A172 (cell line): ENCODE results near the gene QKI. TPM values are rescaled to one million over a fixed set of nuclear protein-coding genes. Genes with fewer than 3 reads are reported as not detected.
"Not testable (repeated sequence)": the region's sequence is repeated elsewhere in the genome, so short reads cannot be mapped to it uniquely, and the experiment has no call there.

Source experiments
- DNase-seq: peaks from one replicate; pipeline ENCODE4 v3.0.0-alpha.2; 2015; ENCODE audit warnings: low spot score
- total RNA-seq: library from RNA; depleted of rRNA; stranded (reverse); fragments of >200 nt; shearing (Covaris generic); gene quantifications from 2 replicates; pipeline ENCODE4 v1.2.3, GENCODE V29; 2014

The QKI gene
- total RNA-seq, 1 experiment from 2014 or later: 81.2 TPM

DNA sequence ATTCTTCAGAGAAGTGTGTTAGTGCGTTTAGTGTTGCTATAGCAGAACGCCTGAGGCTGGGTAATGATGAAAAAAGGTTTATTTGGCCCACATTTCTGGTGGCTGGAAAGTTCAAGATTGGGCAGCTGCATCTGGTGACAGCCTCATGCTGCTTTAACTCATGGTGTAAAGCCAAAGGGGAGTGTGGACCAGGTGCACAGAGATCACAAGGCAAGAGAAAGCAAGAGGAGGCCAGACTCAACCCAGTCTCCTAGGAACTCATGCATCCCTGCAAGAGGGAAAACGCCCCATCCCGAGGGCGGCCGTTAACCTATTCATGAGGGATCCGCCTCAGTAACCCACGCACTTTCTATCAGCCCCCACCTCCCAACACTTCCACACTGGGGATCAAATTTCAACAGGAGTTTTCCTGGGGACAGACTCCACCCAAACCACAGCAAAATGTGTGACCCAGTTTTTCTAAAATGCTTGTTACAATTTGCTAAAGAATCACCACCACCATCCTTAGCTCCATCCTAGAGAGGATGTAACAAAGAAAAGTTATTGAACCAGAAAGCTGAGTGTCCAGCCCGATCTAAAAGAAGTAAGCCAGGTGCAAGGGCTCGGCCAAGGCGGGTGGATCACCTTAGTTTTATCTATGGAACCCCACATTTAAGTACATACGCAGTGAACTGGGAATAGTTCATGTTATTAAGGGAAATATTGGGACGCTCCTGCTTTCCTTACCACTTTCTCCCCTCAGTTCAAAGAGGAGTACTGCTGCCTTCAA is 164.8 kb downstream of the QKI start:
- no peak for DNase-seq

DNA sequence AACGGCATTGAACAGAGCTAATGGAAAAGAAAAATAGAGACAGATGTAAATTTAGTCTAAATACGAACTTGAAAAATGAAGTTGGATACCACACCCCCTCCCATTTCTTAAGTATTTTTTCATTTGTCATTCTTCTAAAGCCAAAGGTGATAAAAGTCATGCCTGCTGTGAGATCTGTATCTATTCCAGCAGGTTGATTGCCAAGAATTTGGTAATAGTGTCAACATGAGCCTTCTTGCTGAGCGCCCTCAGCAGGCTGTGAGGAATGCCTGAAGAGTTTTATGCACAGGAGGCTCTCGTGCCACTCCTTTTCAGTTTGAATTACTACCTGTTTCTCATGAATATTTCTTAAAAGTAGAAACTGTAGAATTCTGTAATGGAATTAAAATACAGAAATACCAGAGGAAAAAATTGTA is 165.4 kb downstream of the QKI start:
- DNase-seq: peak; percentile 5

DNA sequence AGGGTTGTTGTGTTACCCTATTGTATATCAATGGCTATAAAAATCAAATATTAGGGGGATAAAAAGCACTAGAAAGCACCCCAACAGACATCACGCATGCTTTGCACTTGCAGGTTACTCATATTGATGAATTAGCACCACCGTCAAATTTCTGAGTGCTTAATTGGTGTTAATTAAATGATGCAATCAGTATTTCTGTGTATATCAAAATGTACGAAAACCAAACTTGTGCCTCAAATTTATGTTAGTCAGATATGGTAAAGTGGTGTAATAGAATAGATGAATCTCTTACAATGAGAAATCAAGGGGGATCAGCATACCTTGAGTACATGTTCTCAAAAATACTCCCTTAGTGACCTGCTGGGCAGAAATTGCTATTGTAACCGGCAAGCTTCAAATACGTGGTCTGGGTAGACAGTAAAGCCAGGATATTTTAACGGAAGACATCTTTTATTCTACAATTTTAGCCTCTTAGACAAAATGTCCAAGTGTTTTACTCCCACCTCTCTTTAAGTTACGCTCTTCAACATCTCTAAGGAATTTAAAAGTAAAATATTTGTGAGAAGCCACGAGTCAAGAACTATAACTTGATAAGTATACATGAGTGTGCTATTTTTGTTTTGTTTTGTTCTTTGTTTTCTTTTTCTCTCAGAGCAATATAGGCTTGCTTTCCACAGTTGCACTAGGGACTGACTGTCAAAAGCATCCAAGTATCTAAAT is 166.0 kb downstream of the QKI start:
- no peak for DNase-seq

DNA sequence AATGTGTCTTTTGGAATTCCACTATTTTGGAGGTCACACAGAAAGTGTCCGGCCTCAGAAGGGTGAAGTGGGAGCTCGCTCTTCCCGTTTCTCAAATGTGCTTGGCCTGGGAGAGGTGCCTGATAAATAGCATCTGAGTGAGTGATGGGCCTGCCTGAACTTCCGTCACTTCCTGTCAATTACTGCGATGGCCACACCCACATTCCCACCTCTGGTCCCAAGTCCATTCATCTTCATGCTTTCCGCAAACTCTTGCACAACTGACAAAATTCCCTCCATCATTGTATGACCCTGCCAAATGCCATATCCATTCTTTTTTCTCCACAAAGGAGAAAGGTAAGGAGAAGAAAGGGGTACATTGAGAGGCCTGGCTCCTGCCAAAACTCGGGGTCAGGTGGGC is 169.0 kb downstream of the QKI start:
- no peak for DNase-seq

DNA sequence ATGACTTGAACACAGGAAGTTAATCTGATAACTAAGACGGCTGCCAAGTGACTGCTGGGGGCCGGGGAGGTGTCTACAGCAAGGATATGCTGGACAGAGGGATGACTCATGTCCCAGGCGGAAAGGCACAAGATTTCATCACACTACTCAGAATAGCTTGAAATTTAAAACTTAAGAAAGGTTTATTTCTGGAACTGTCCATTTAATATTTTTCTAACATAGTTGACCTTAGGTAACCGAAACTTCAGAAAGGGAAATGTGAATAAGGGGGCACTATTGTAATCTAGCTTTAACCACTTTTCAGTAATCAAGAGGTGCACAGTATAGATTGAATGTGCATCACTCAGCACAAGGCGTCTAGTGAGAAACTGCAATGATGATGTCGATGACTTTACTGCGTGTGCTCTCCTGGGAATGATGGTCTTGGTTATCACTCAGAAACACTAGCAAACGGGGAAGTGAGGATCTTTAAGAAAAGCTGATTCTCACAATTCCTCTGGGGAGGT is 171.5 kb downstream of the QKI start:
- DNase-seq: peak; percentile 86

DNA sequence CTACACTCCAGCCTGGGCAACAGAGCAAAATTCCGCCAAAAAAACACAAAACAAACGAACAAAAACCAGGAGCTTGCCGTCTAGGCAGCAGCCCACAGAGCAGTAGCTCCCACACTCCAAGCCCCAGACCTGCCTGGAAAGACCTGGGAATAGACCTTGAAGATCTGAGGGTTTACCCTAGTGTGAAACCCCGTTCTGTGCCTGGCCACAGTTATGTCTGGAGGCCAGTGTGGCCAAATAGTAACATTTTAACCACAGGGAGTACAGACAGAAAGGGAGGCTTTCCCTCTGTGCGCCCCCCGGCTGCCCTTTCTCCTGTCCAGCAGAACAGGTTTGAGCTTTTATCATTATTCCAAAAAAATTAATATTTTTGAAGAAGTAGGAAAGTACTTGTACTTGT is 172.4 kb downstream of the QKI start:
- DNase-seq: no peak

DNA sequence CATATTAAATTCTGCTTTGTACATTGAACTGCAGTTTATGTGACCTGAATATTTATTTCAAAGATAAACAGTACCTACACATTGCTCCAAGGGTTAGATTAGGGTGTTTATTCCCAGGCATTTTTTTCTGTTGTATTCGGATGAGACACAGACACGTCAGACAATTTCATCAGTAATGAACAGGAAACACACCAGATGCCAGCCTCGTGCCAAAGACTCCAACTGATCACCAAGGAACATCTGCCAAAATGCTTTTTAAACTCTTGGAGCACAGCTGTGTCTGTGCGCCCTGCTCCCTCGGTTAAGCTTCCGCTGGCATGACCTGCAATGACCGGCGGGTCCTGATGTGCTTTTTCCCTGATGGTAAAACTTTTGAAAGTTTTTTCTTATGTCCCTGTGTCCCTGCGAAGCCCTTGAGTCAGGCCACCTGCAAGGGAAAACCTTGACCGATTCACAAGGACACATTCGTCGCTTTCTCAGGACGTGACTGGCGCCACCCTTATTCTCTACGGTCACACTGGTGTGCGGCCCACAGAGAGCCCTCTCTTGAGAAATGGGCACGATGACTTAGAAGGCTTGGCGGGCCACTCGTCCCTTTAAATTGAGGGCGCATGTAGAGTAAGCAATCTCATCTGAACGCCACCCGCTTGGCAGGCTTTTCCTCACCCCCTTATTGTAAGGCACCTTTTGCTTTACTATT is 173.9 kb downstream of the QKI start:
- peak; percentile 58 for DNase-seq

DNA sequence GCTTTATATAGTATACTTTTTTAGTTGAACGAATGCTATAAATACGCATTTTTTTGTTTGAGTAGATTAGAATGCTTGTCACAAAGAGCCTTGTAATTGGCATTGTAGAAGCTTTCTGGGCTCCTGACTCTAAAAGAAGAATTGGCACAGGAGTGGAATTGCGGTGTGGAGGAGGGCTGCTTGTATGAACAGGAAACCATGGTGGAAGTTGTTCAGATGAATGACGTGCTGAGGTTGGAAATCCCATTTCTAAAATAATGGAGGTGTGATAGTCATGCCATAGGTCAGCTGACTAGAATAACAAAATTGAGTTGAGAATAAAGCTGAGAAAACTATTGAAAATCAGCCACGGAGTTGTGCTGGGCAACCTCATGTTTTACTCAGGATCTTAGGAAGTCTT is 174.9 kb downstream of the QKI start:
- DNase-seq: no peak

DNA sequence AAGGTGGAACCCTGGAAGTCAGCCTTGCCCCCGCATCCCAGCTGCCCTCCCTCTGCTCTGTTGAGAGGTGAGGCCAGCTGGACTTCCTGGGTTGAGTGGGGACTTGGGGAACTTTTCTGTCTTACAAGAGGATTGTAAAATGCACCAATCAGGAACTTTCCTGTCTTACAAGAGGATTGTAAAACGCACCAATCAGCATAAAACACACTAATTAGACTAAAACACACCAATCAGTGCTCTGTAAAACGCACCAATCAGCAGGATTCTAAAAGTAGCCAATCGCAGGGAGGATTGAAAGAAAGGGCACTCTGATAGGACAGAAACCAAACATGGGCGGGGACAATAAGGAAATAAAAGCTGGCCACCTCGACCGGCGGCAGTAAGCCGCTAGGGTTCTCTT is 175.6 kb downstream of the QKI start:
- not testable (repeated sequence) for DNase-seq

DNA sequence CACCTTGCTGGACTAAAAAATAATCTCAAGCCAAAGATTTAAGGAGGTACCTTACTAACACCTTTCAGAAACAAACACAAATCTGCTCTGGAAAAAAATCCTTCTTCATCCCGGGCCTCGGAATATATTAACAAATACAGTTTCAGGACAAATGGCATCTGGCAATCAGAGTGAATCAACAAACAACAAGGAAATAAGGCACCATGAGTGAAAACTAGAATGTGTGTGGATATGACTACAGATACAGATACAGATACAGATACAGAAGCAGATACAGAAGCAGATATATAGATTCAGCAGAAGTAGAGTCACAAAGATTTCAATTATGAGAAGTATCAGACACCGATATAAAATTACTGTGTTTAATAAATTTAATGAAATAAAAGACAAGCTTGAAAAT is 178.4 kb downstream of the QKI start:
- DNase-seq: no peak

DNA sequence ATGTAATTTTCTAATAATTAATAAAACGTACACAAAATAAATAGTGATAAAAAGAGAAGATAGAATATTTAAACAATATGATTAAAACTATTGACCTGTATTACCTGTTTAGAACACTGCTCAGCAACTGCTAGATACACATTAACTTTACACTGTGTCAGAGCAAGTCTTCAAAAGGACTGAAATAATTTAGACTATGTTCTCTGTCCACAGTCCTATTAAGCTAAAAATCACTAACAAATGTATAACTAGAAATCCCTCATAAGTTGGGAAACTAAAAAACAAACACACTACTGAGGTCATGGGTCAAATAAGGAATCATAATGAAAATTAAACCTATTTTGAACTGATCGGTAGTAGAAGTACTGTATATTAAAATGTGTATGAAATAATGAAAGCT is 181.7 kb downstream of the QKI start:
- no peak for DNase-seq

DNA sequence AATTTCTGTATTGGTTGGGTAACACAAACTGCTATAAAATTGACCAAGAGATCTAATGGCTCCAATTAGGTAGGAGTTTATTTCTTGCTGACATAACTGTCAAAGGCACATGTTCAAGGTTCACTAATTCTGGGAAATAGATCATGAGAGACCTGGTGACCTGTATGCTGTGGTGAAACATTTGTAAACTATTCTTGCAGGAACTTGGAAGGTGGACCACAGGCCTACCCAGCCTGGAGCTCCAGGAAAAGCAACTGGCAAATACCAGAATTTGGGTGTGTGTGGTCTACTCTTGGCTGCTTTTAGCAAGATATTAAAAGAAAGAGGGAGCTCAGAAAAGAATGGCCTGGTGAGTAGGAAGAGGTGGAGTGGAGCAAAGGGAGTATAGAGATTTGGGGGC is 184.6 kb downstream of the QKI start:
- DNase-seq: no peak

DNA sequence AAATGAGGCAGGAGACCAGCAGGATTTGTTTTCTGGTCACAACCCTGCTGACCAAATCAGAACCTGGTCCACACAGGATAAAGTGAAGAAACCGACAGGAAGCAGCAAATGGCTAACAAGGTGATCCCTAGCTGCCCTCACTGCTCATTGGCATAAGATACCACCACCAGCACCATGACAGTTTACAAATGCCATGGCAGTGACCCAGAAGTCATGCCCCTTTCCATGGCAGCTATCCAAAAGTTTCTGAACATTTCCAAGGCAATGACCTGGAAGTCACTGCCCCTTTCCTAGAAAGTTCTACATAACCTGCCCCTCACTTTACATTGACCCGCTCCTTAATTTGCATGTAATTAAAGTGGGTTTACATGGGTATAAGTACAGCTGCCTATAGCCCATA is 185.2 kb downstream of the QKI start:
- DNase-seq: no peak

DNA sequence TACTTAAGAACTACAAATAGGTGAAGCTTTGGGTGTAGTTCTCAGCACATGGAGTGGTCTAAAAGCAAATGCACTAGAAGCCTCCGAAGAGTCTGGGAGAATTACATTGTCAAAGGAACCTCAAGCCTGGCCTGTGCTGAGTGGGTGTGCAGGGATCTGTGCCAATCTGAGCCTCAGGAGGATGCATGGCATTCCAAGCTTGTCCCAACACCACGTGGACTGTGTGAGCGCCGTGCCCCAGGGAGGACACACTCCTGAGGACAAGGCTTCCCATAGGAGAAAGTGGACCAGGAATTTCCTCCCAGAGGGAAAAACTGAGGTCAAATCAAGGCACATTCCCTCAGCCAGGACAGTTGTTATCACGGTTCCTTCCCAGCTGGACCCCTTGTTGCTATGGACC is 185.8 kb downstream of the QKI start:
- no peak for DNase-seq

DNA sequence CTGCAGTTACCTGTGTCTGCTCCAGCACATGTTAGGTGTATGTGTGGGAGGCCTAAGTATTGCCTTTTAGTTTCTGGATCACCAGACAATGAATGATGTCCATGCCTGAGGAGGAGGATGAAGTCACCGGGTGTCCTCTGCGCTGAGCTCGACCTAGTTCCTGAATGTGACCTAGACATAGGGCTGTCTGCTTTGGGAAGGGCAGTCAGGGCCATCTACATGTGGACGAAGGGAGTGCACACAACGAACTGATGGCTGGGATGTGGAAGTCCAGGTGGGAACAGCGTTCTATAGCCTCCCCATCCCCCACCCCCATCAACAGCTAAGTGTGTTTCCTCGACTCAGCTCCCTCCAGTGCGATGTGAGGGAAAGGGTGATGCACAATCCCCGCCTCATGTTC is 186.3 kb downstream of the QKI start:
- DNase-seq: no peak

DNA sequence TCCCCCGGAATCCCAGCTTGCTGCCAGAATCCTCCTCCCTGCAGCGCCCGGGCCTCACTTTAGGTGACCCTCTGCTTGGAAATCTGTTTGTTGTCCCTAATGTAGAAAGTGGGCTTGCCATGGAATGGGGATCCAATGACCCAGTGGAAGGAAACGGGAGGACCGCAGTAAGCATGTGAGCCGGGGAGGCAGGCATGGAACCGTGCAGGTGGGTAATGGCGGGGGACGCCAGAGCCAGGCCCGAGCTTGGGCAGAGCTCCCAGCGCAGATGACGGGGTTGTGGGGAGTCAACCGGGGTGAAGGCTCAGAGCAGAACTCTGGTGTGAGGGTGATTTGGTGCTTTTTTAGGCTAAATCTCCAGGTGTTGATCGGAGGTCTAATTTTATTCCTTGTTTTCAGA is 188.3 kb downstream of the QKI start:
- DNase-seq: no peak

DNA sequence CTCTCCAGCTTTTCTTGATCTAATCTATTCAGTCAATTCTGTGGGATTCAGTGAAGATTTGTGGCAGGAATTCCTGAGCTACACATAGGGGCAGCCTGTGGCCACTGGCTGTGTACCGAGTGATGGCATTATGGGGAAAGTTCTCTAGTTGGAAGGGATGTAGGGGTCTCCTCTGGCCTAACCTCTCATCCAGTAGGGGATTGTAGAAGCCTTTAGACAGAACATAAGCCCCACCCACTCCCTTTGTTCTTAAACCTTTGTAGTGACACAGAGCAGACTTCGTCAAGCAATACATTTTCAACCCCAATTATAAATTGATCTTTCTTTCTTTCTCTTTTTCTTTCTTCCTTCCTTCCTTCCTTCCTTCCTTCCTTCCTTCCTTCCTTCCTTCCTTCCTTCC is 188.9 kb downstream of the QKI start:
- no peak for DNase-seq

DNA sequence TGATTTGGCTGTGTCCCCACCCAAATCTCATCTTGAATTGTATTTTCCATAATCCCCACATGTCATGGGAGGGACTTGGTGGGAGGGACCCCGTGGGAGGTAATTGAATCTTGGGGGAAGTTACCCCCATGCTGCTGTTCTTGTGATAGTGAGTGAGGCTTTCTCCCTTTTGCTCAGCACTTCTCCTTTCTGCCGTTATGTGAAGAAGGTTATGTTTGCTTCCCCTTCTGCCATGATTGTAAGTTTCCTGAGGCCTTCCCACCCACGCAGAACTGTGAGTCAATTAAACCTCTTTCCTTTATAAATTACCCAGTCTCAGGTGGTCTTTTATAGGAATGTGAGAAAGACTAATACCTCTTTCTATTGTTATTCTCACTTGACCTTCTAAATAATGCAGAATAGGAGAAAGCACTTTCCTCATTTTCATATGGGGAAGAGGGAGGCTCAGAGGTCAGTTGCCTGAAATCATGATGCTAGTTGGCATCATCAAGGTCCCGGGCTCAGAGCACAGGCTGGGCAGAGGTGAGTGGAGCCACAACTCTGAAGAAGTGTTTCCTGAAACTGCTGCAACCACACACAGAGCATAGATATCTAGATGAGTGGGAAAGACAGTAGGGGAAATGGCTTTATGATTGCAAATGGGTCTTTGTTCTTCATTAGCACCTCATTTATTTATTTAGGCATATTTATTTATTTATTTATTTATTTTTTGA is 191.0 kb downstream of the QKI start:
- DNase-seq: no peak

DNA sequence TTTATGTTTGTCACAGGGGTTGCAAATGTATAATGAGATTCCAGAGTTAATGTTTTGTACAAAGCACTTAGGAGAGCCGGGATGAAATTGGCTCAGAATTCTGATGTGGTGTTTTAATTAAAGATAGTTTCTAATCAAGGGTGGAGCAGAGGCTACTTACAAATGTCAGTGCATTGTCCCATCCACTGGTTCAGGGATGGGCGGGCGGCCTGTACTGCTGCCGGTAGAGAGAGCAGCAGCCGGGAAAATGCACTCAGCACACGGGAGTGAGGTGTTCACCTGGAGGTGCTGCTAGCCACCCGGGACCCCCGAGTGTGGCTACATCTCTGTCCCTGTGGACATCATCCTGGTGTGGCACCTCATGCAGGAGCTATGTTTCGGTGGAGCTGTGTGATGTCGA is 193.3 kb downstream of the QKI start:
- no peak for DNase-seq

DNA sequence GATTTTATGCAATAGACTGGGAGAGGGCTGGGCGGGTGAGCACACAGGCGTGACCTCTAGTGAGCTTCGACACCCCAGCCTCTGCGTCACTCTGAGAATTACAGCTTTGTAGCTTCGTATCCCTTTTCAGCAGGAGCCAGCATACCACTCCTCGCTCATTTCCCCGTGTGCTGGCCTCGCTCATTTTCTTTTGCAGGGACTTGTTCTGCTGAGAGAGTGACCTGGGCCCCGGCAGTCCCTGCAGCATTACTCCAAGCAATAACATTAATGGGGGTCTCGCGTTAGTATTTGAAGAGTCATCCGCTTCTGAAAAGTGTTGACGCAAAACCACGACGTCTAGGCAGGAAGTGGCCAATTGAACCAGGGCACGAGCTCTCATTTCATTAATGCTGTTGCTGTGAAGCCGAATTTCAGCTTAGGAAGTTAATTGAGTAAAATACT is 193.7 kb downstream of the QKI start:
- no peak for DNase-seq

DNA sequence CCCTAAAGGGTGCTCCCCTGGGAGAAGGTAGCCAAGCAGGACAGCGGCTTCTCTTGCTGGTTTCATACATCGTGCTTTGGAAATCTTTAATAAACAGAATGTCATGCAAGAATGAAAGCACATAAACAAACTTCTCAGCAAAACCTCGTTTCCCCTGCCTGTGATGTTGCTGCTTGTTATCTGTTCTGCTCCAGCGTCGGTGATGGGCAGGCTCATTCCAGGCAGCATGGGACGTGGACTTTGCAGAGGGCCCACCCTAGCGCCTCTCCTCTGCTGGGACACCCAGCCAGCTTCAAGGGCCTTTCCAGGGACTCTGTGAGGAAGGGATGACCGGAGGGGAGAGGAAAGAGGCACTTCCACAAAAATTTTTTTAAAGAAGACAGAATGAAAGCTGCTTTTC is 197.7 kb downstream of the QKI start:
- no peak for DNase-seq

DNA sequence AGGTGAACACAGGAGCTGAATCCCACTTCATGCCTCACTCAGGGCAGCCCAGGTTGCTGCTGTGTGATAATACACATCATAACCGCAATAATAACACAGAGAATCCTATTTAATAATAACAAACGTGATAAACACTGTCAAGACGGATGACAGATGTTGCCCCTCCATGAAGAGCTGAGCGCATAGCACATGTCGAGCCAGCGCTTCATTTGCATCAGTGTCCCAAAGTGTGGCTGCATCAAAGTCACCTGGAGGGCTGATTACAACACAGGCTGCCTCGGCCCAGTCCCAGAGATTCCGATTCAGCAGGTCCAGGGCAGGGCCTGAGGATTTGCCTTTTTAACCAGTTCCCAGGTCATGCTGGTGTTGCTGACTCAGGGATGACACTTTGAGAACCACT is 198.5 kb downstream of the QKI start:
- DNase-seq: no peak
